Spleen (tissue), 7 donors: ENCODE measurements around the gene OLFM1.

Source experiments
- POLR2AphosphoS5 ChIP-seq, 3 donors: sonication (generic); formaldehyde crosslinking; IDR thresholded peaks; one replicate each; pipeline ENCODE4 v1.5.1; 2017; ENCODE audit warnings: antibody characterized with exemption in 3 of 3
- TF ChIP-seq, protein P1 (sequence below), 11 experiments: fragments of 200-600 bp in 7 of 11; fragments of 450-650 bp in 4 of 11; sonication (generic) in 4 of 11; IDR thresholded peaks in 8 of 11; conservative IDR thresholded peaks in 3 of 11; 1 replicate in 7 of 11; 2 replicates in 4 of 11; pipeline versions ENCODE4 v1.4.0 to v1.8.0; 2016 to 2021; ENCODE audit warnings: antibody characterized with exemption in 11 of 11, inconsistent platforms in 4 of 11, mild to moderate bottlenecking in 1 of 11
- donor health status: DM: no; HTN: no; CAD: no; lungs with moderate emphysema.
- donor health status: DM: no; HTN: no; CAD: no.
- donor health status: DM: no; HTN: no; CAD: no.

- TF ChIP-seq, protein P1, sequence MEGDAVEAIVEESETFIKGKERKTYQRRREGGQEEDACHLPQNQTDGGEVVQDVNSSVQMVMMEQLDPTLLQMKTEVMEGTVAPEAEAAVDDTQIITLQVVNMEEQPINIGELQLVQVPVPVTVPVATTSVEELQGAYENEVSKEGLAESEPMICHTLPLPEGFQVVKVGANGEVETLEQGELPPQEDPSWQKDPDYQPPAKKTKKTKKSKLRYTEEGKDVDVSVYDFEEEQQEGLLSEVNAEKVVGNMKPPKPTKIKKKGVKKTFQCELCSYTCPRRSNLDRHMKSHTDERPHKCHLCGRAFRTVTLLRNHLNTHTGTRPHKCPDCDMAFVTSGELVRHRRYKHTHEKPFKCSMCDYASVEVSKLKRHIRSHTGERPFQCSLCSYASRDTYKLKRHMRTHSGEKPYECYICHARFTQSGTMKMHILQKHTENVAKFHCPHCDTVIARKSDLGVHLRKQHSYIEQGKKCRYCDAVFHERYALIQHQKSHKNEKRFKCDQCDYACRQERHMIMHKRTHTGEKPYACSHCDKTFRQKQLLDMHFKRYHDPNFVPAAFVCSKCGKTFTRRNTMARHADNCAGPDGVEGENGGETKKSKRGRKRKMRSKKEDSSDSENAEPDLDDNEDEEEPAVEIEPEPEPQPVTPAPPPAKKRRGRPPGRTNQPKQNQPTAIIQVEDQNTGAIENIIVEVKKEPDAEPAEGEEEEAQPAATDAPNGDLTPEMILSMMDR (IDR thresholded peaks at IDR 0.05 in 8 of 11, conservative IDR thresholded peaks at IDR 0.05 in 3 of 11), result no peak
- no peak for TF ChIP-seq POLR2AphosphoS5 (IDR thresholded peaks at IDR 0.05)
These were observed 34.8 kb downstream of the OLFM1 start for GRCh38 chr9:135122316-135122715.
